Gastrocnemius medialis (tissue), 4 donors: Measurements from ENCODE around the gene IGSF1. TPM values are rescaled to one million over a fixed set of nuclear protein-coding genes. Genes with fewer than 3 reads are reported as not detected.

Source experiments
- ATAC-seq, 2 donors: fragments of 150-250 bp; one replicate each; pipeline ENCODE4 v1.9.1; 2016
- DNase-seq, 2 donors: peaks; one replicate each; pipeline ENCODE4 v3.0.0-alpha.2; 2019
- H3K27ac ChIP-seq, 4 donors: fragments of 200-600 bp; sonication (generic); 1 replicate in 1 of 4; 2 replicates in 3 of 4; pipeline ENCODE4 v1.5.1; 2016 to 2018; ENCODE audit warnings: mild to moderate bottlenecking in 2 of 4, moderate library complexity in 1 of 4
- H3K27me3 ChIP-seq, 3 donors: fragments of 200-600 bp; sonication (generic) in 2 of 3; 1 replicate in 1 of 3; 2 replicates in 2 of 3; pipeline versions ENCODE4 v1.5.1 to v1.6.0; 2016 to 2019; ENCODE audit warnings: mild to moderate bottlenecking in 1 of 3, moderate library complexity in 1 of 3
- H3K36me3 ChIP-seq, 2 donors: fragments of 200-600 bp; sonication (generic) in 1 of 2; one replicate each; pipeline ENCODE4 v1.5.1; 2017 to 2018
- H3K4me1 ChIP-seq, 2 donors: fragments of 200-600 bp; sonication (generic) in 1 of 2; one replicate each; pipeline ENCODE4 v1.5.1; 2016 to 2017; ENCODE audit warnings: mild to moderate bottlenecking in 2 of 2
- H3K4me3 ChIP-seq, 4 donors: fragments of 200-600 bp; sonication (generic) in 3 of 4; 1 replicate in 1 of 4; 2 replicates in 3 of 4; pipeline ENCODE4 v1.5.1; 2016 to 2019; ENCODE audit warnings: mild to moderate bottlenecking in 2 of 4
- H3K9me3 ChIP-seq, 3 donors: fragments of 200-600 bp; sonication (generic) in 2 of 3; 1 replicate in 1 of 3; 2 replicates in 2 of 3; pipeline ENCODE4 v1.5.1; 2016 to 2019
- POLR2A ChIP-seq, 2 donors: fragments of 450-650 bp; IDR thresholded peaks; one replicate each; pipeline ENCODE4 v1.6.1; 2017; ENCODE audit warnings: antibody characterized with exemption in 2 of 2, mild to moderate bottlenecking in 2 of 2, moderate library complexity in 2 of 2
- in situ Hi-C, 4 donors: fragments of 200-750 bp; cut with MboI; loops; one replicate each; pipeline versions ENCODE4 v1.15.0 to v1.8.0; 2017; ENCODE audit warnings: low sequenced_read_pairs in 4 of 4
- intact Hi-C: fragments of 100-400 bp; cut with DNase I; formaldehyde crosslinking; loops from one replicate; pipeline ENCODE4 v1.15.1; 2023; ENCODE audit warnings: low total_unique reads
- total RNA-seq, 4 donors: library from RNA; depleted of rRNA; stranded (reverse); fragments of >200 nt; gene quantifications; one replicate each; pipeline versions ENCODE4 v1.1.0 to v1.2.3, GENCODE V29; 2016
- TF ChIP-seq, protein P1 (sequence below), 5 experiments: fragments of 450-650 bp in 3 of 5; fragments of 200-600 bp in 2 of 5; sonication (generic) in 2 of 5; IDR thresholded peaks in 4 of 5; conservative IDR thresholded peaks in 1 of 5; 1 replicate in 4 of 5; 2 replicates in 1 of 5; pipeline ENCODE4 v1.5.1; 2016 to 2019; ENCODE audit warnings: antibody characterized with exemption in 5 of 5, mild to moderate bottlenecking in 3 of 5, moderate library complexity in 3 of 5

Gene IGSF1, protein sequence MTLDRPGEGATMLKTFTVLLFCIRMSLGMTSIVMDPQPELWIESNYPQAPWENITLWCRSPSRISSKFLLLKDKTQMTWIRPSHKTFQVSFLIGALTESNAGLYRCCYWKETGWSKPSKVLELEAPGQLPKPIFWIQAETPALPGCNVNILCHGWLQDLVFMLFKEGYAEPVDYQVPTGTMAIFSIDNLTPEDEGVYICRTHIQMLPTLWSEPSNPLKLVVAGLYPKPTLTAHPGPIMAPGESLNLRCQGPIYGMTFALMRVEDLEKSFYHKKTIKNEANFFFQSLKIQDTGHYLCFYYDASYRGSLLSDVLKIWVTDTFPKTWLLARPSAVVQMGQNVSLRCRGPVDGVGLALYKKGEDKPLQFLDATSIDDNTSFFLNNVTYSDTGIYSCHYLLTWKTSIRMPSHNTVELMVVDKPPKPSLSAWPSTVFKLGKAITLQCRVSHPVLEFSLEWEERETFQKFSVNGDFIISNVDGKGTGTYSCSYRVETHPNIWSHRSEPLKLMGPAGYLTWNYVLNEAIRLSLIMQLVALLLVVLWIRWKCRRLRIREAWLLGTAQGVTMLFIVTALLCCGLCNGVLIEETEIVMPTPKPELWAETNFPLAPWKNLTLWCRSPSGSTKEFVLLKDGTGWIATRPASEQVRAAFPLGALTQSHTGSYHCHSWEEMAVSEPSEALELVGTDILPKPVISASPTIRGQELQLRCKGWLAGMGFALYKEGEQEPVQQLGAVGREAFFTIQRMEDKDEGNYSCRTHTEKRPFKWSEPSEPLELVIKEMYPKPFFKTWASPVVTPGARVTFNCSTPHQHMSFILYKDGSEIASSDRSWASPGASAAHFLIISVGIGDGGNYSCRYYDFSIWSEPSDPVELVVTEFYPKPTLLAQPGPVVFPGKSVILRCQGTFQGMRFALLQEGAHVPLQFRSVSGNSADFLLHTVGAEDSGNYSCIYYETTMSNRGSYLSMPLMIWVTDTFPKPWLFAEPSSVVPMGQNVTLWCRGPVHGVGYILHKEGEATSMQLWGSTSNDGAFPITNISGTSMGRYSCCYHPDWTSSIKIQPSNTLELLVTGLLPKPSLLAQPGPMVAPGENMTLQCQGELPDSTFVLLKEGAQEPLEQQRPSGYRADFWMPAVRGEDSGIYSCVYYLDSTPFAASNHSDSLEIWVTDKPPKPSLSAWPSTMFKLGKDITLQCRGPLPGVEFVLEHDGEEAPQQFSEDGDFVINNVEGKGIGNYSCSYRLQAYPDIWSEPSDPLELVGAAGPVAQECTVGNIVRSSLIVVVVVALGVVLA (N-terminal part only)
- total RNA-seq: under 1 TPM in 1 of 4 donors, not detected in 3; 0.56 TPM

DNA sequence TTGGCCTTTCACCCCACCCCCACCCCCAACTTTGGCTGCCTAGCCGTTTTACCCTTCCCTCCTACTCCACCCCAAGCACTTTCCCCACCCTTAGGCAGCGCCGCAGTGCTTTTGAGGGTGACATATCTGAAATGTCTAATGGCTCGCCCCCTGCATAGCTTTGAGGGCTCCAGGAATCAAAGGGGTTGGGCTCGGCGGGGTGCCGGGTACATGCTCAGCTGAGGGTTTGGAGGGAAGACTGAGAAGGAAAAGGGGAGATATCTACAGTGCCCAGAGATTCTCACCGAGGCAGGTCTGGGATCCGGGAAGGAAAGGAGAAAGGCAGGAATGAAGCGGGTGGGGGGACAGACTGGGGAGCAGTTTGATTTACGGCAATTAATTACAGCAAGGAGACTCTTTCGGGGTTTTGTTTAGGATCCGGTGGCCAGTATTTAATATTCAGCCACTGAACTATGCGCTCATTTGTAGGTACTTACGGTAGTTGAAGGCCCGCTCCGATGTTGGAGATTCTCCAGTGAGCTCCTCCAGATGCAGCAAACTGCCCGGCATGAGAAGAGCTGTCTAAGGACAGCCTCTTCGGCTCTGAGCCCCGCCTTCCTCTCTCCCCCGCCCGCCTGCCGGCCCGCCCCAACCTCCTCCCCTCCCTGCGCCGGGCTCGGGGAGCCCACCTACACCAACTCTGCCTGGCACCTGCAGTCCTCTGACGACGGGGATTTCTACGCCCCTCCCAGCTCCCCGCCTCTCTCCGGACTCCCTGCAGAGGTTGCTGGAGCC, at the start of gene IGSF1:
Gene IGSF1 (minus strand): TSS at position 569 of the 774 bp plus-strand sequence. CDS start 2,632 bp downstream, outside the sequence.
- Histone ChIP-seq H3K4me3 (peak within 1 kb of the TSS; percentile 9 to 29 (median 17)), H3K36me3 (no peaks in the 10 kb centered on the region), H3K27ac (no peak within 1 kb of the TSS), H3K9me3 (no peaks in the 10 kb centered on the region), H3K27me3 (no peaks in the 10 kb centered on the region), H3K4me1 (no peaks in the 10 kb centered on the region)
- ATAC-seq (no peak), DNase-seq (no peak)
- TF ChIP-seq, protein P1, sequence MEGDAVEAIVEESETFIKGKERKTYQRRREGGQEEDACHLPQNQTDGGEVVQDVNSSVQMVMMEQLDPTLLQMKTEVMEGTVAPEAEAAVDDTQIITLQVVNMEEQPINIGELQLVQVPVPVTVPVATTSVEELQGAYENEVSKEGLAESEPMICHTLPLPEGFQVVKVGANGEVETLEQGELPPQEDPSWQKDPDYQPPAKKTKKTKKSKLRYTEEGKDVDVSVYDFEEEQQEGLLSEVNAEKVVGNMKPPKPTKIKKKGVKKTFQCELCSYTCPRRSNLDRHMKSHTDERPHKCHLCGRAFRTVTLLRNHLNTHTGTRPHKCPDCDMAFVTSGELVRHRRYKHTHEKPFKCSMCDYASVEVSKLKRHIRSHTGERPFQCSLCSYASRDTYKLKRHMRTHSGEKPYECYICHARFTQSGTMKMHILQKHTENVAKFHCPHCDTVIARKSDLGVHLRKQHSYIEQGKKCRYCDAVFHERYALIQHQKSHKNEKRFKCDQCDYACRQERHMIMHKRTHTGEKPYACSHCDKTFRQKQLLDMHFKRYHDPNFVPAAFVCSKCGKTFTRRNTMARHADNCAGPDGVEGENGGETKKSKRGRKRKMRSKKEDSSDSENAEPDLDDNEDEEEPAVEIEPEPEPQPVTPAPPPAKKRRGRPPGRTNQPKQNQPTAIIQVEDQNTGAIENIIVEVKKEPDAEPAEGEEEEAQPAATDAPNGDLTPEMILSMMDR (IDR thresholded peaks at IDR 0.05 in 4 of 5, conservative IDR thresholded peaks at IDR 0.05 in 1 of 5): no peak
- TF ChIP-seq POLR2A (IDR thresholded peaks at IDR 0.05): no peak
- in situ Hi-C loops (no loop called here), intact Hi-C loops (no loop called here)

DNA sequence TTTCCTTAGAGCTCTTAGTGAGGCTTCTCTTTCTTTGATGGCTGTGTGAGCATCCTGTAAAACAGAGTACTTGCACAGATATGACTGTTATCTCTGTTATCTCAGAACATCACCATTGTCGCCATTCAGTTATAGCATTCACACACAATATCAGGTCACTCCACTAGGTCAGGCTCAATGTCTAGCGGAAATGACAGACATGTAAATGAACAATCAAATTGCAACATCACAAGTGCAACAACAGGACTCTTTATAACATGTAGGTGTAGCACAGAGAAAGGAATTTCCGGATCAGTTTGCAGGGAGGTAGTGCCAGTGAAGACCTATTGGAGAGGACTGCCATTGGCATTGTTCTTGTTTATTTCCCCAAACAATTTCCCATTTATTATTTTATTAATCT, 43.2 kb upstream of the IGSF1 start:
- DNase-seq (no peak), ATAC-seq (no peak)
- in situ Hi-C loops: no loop called here
- H3K9me3 ChIP-seq: no peaks in the 10 kb centered on the region
- no peaks in the 10 kb centered on the region for H3K4me1 ChIP-seq
- TF ChIP-seq, protein P1 (IDR thresholded peaks at IDR 0.05 in 4 of 5, conservative IDR thresholded peaks at IDR 0.05 in 1 of 5): no peak
- TF ChIP-seq POLR2A (IDR thresholded peaks at IDR 0.05): no peak
- no peak overlapping the region for H3K27ac ChIP-seq
- no peak overlapping the region for H3K4me3 ChIP-seq
- intact Hi-C loops: no loop called here
- no peaks in the 10 kb centered on the region for H3K36me3 ChIP-seq
- no peaks in the 10 kb centered on the region for H3K27me3 ChIP-seq

DNA sequence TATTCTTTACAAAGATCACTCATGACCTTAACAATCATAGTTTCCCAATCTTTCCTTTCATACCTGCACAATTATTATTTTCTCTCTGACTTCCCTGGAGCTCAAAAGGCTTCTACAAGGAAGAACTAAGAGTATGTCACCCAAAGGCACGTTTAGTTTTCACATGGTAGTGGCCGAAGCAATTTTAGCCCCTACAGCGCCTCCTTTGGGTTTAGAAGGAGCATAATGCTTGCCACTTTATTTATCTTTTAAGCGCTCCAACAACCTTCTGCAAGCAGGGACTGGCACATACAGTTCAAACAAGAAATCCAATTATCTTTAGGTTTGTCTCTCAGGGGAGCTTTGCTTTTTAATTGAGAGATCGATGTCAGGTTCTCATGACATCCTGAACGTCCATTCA, 42.0 kb upstream of the IGSF1 start:
- Histone ChIP-seq H3K4me3 (no peak overlapping the region), H3K36me3 (no peaks in the 10 kb centered on the region), H3K9me3 (no peaks in the 10 kb centered on the region), H3K4me1 (no peaks in the 10 kb centered on the region), H3K27me3 (no peaks in the 10 kb centered on the region), H3K27ac (no peak overlapping the region)
- intact Hi-C loops: no loop called here
- DNase-seq (no peak), ATAC-seq (no peak)
- in situ Hi-C loops: no loop called here
- no peak for TF ChIP-seq POLR2A (IDR thresholded peaks at IDR 0.05)
- TF ChIP-seq, protein P1 (IDR thresholded peaks at IDR 0.05 in 4 of 5, conservative IDR thresholded peaks at IDR 0.05 in 1 of 5): no peak

DNA sequence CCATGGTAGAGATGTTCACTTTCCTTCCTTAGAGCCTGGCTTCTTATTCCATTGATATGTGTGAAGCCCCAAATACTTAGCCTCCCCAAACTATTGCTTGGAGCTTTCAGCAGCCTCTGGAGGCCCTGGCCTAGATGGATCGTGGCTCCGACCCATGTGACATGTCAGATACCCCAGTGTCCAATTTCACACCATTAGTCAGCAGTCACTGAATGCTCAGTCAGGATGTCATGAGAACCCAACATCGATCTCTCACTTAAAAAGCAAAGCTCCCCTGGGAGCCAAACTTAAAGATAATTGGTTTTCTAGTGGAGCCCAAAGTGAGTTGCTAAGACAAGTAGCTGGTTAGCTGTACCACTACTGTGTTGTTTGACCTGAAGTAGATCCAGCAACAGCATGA, 41.6 kb upstream of the IGSF1 start:
- intact Hi-C loops: no loop called here

More for the DNA sequence above, 41.6 kb upstream of the IGSF1 start:
- DNase-seq (no peak), ATAC-seq (no peak)
- H3K36me3 ChIP-seq: no peaks in the 10 kb centered on the region
- no peaks in the 10 kb centered on the region for H3K9me3 ChIP-seq
- no peak overlapping the region for H3K4me3 ChIP-seq
- H3K4me1 ChIP-seq: no peaks in the 10 kb centered on the region
- H3K27me3 ChIP-seq: no peaks in the 10 kb centered on the region
- H3K27ac ChIP-seq: no peak overlapping the region
- in situ Hi-C loops: no loop called here
- TF ChIP-seq POLR2A (IDR thresholded peaks at IDR 0.05): no peak
- TF ChIP-seq, protein P1 (IDR thresholded peaks at IDR 0.05 in 4 of 5, conservative IDR thresholded peaks at IDR 0.05 in 1 of 5): no peak
